HG03139 (cell line): ENCODE measurements around the gene EPHB2.

ENCODE experiments used
- ATAC-seq: cut with Tn5 transposase; IDR thresholded peaks from one replicate; pipeline ENCODE4 v1.9.1; 2021; ENCODE audit not compliant: unreplicated experiment

The EPHB2 gene

GRCh38 chr1:22908880-22909426 is 198.3 kb downstream of the EPHB2 start:
- ATAC-seq: no peak

- ATAC-seq: no peak
These were observed 199.6 kb downstream of the EPHB2 start for GRCh38 chr1:22910286-22910685.

DNA sequence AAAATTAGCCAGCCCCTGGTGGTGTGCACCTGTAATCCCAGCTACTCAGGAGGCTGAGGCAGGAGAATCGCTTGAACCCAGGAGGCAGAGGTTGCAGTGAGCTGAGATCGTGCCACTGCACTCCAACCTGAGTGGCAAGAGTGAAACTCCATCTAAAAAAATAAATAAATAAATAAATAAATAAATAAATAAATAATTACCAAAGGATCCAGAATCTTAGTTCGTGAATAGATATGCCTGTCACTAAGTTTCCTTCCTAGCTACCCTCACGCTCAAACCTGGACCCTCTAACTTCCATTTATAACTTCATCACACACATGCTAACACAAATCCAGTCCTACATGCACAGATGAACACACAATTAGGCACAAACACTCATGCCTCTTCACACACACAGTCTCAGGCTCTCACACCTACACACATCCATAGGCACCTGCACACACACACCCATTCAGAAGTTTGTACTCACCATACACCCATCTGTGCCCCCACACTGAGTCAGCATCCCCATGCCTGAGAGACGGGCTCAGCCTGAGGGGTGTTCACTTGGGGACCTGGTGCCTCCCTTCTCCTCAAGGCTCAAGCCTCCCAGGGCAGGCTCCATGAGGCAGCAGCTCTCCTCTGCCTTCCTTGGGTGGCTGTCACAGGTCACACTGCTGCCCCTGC is 200.5 kb downstream of the EPHB2 start:
- no peak for ATAC-seq

DNA sequence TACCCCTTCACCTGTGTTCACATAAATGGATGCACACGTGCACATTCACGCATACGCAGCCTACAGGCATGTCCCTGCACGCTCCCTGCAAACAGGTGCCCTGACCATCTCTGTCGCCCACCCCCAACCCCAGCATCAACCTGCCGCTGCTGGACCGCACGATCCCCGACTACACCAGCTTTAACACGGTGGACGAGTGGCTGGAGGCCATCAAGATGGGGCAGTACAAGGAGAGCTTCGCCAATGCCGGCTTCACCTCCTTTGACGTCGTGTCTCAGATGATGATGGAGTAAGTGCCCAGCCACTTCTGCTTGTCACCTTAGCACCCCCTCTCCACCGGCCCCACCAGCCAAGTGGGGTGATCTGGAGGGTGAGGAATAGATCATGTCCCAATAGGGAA is 201.7 kb downstream of the EPHB2 start:
- no peak for ATAC-seq

DNA sequence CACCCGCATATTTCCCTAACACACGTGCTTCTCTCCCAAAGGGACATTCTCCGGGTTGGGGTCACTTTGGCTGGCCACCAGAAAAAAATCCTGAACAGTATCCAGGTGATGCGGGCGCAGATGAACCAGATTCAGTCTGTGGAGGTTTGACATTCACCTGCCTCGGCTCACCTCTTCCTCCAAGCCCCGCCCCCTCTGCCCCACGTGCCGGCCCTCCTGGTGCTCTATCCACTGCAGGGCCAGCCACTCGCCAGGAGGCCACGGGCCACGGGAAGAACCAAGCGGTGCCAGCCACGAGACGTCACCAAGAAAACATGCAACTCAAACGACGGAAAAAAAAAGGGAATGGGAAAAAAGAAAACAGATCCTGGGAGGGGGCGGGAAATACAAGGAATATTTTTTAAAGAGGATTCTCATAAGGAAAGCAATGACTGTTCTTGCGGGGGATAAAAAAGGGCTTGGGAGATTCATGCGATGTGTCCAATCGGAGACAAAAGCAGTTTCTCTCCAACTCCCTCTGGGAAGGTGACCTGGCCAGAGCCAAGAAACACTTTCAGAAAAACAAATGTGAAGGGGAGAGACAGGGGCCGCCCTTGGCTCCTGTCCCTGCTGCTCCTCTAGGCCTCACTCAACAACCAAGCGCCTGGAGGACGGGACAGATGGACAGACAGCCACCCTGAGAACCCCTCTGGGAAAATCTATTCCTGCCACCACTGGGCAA is 202.9 kb downstream of the EPHB2 start:
- ATAC-seq: no peak

DNA sequence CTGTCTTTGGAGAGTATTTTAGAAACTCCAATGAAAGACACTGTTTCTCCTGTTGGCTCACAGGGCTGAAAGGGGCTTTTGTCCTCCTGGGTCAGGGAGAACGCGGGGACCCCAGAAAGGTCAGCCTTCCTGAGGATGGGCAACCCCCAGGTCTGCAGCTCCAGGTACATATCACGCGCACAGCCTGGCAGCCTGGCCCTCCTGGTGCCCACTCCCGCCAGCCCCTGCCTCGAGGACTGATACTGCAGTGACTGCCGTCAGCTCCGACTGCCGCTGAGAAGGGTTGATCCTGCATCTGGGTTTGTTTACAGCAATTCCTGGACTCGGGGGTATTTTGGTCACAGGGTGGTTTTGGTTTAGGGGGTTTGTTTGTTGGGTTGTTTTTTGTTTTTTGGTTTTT is 203.5 kb downstream of the EPHB2 start:
- no peak for ATAC-seq

GRCh38 chr1:22914633-22915217 is 204.1 kb downstream of the EPHB2 start:
- no peak for ATAC-seq

GRCh38 chr1:22915231-22915630 is 204.6 kb downstream of the EPHB2 start:
- no peak for ATAC-seq

- ATAC-seq: no peak
These were observed 205.3 kb downstream of the EPHB2 start for GRCh38 chr1:22915816-22916470.

GRCh38 chr1:22916471-22916820 is 205.8 kb downstream of the EPHB2 start:
- no peak for ATAC-seq

GRCh38 chr1:22917989-22918388 is 207.3 kb downstream of the EPHB2 start:
- ATAC-seq: no peak

DNA sequence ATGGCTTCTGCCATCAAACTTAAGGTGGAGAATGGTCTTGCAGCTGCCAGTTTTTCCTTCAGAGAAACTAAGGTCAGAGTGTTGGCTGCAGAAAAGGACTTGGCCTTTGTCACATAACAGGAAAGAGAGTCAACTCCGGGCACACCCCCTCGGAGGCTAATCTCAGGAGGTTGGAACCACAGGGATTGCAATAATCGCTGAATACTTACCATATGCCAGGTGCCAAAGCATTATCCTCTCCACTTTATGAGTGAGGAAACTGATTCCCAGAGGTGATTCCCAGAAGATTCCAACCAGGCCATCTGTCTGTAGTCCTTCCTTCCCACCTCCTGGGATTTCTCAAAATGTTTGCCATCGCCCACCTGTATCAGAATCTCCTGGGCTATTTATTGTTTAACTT is 208.0 kb downstream of the EPHB2 start:
- ATAC-seq: no peak

DNA sequence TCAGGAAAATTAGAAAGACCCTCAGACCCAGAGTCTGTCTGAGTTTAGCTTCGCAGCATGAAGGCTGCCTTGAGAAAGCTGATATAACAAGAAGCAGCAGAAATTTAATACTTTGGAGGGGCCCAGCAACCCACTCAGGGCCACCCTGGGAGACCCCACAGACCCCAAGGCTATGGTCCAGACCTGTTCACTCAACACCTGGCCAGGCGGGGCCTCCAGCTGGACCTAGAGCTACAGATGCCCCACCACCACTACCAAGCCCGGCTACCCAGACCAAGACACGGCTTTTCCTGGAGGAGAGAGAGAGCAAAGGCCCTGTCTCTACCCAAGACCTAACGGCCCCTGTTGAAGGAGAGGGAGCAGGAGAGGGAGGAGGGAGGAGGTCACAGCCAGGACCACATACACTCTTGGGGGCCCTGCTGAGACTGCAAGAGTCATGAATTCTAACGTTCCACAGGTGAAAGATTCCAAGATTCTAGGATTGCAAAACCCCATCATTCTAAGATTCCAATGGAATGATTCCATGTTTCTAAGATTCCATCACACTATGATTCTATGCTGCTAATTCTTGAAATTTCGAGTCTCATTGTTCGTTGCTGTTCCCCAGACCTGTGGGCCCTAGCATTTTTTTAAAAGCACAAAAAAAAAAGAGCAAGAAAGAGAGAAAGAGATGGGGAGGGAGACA is 208.8 kb downstream of the EPHB2 start:
- ATAC-seq: no peak

DNA sequence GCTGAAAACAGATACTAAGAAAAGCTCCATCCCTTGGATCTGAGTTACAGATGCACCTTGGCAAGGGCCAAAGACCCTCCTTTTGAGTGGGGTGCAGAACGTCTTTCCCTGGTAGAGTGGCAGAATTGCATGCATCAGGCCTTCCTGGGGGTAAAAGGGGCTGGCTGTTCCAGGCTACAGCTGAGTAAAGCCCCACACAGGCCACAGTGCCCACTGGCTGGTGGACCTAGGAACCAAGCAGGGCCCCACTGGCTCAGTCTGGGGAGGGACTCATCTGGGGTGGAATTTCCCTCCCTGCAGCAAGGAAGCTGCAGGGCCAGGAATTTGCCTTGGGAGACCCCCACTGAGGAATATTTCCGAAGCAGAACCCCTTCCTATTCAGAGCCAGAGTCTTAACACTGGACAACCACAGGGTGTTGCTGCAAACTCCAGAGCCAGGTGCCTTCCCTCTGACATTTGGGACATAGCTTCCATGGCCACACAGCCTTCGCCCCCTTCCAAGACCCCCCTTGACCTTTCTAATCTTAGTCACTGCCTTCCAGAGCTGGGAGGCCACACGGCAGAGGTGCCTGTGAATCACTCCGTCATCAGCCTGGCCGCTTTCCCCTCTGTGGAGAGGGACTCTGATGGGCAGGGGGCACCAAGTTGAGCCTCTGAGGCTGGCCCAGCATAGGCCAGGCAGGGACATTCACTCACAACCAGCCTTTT is 209.5 kb downstream of the EPHB2 start:
- ATAC-seq: no peak

DNA sequence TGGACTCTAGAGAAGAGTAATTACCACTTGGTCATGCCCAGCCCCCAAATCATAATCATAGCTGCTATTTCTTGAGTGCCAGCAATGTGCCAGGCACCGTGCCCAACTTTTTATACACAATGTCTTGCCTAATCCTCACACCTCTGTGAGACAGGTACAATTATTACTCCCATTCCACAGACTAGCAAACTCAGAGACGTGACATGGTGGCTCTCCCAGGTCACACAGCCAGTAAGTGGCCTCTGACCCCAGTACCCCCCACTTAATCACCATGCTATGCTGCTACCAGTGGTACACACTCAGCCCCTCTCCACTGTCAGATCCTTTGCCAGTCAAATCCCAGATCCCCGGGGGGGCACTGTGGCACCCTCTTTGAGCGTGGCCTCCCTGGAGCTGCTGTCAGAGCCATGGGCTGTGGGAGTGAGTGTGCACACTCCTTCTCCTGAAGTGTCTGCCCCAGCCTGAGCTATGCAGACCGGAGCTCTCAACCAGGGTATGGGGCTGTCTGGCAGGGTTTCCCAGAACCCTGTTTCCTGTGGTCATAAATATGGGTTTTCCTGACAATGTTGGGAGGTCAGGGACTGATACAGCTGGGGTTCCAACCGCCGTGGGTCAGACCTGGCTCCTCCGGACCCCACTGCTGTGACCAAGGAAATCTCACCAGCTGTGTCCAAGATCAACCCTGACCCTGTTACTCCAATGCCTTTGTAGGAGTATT is 210.3 kb downstream of the EPHB2 start:
- ATAC-seq: no peak

DNA sequence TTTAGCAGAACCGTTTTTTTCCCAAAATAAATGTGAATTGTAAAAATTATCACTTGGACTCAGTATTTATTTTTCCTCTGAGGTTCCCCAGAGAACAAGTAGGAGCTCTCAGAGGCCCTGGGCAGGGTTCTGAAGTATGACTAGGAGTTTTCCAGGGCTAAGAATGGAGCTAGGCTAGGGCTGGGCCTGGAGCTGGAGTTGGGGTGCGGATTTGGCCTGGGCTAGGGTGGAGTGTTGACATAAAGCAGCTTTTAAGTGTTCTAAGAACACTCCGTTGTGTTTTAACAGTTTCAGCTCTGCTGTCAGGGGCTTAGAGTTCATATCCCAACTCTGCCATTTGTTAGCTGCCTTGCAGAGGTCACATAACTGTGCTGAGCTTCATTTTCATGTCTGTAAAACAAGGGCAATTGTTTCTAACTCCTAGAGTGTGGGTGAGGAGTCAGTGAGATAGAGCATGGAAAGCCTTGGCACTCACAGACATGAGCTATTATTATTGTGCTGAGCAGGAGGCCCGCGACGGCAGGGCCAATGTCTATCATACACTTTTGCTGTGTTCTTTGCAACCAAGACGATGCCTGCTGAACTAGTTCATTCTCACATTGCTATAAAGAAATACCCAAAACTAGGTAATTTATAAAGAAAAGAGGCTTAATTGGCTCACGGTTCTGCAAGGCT is 210.9 kb downstream of the EPHB2 start:
- no peak for ATAC-seq

- no peak for ATAC-seq
These were observed 212.0 kb downstream of the EPHB2 start for GRCh38 chr1:22922640-22923039.

- no peak for ATAC-seq
These were observed 214.5 kb downstream of the EPHB2 start for GRCh38 chr1:22925111-22925510.

DNA sequence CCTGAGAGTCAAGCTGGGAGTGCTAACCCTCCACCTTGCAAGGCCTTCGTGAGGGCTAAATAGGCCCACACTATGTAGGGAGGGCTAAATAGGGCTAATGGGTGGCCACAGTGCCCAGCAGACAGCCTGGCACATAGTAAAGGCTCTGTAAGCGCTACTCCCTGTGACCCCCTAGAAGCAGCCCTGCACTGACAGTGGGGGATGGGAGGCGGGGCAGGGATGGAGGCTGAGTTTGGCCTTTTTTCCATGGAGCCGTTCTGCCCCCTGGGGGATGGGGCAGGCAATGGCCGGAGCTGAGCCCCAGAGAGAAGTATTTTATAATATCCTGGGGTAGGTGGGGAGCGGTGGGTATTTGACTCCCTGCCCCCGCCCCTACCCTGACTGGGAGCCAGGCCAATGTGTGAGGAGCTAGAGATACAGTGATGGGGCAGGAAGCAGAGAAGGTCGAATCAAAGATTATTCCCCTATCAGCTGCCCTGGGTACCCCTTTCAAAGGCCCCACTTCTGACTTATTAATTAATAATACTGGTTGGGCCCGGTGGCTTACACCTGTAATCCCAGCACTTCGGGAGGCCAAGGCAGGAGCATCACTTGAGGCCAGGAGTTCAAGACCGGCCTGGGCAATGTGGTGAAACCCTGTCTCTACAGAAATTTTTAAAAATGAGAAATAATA is 219.7 kb downstream of the EPHB2 start:
- ATAC-seq: no peak
